Left ventricle myocardium inferior (tissue), 1 donor: ENCODE data around the gene TNFRSF14. TPM values are rescaled to one million over a fixed set of nuclear protein-coding genes. Genes with fewer than 3 reads are reported as not detected.

ENCODE experiments used
- DNase-seq: peaks from one replicate; pipeline ENCODE4 v3.0.0-alpha.2; 2020
- H3K27ac ChIP-seq: fragments of 200-600 bp; replicated peaks from 2 replicates; pipeline ENCODE4 v1.8.0; 2021
- H3K27me3 ChIP-seq: fragments of 200-600 bp; 2 replicates; pipeline ENCODE4 v1.8.0; 2021; ENCODE audit warnings: low read depth
- H3K36me3 ChIP-seq: fragments of 200-600 bp; 2 replicates; pipeline ENCODE4 v1.8.0; 2021
- H3K4me1 ChIP-seq: fragments of 200-600 bp; 2 replicates; pipeline ENCODE4 v1.8.0; 2021
- H3K4me3 ChIP-seq: fragments of 200-600 bp; 2 replicates; pipeline ENCODE4 v1.8.0; 2021; ENCODE audit warnings: mild to moderate bottlenecking, moderate library complexity
- H3K9me3 ChIP-seq: fragments of 200-600 bp; replicated peaks from 2 replicates; pipeline ENCODE4 v1.8.0; 2021
- CTCF ChIP-seq: fragments of 200-600 bp; IDR thresholded peaks from 2 replicates; pipeline ENCODE4 v1.8.0; 2021; ENCODE audit warnings: antibody characterized with exemption, mild to moderate bottlenecking, borderline replicate concordance
- intact Hi-C: fragments of 100-400 bp; cut with micrococcal nuclease; formaldehyde crosslinking; loops from one replicate; pipeline ENCODE4 v1.11.0; 2022
- total RNA-seq: library from RNA; stranded (reverse); fragmentation: NEBNext Ultra II Directional; extraction: Animal tissue kit (Norgen Biotek cat#: 25700); gene quantifications from one replicate; pipeline ENCODE4 v1.2.1, GENCODE V29; 2021
- donor health status: DM: no; HTN: yes; CAD: no; lungs with severe emphysema.

Gene TNFRSF14
- total RNA-seq, 1 donor from 2014 or later: 13.7 TPM

- peak overlapping the region; percentile 94 for H3K27ac ChIP-seq
These were observed 22.6 kb downstream of the TNFRSF14 start for GRCh38 chr1:2578758-2579118.

GRCh38 chr1:2580691-2581090 lies 24.5 kb downstream of the TNFRSF14 start:
- peaks cover 53% of the 10 kb centered on the region for H3K4me1 ChIP-seq
- TF ChIP-seq CTCF: no peak
- H3K27ac ChIP-seq: no peak overlapping the region
- H3K4me3 ChIP-seq: no peak overlapping the region
- H3K27me3 ChIP-seq: peaks cover 21% of the 10 kb centered on the region
- intact Hi-C loops: no loop called here
- DNase-seq: no peak
- no peaks in the 10 kb centered on the region for H3K9me3 ChIP-seq
- no peaks in the 10 kb centered on the region for H3K36me3 ChIP-seq

More at GRCh38 chr1:2578758-2579118, 22.6 kb downstream of the TNFRSF14 start:
- Histone ChIP-seq H3K4me3 (peak overlapping the region; percentile 49), H3K36me3 (no peaks in the 10 kb centered on the region), H3K27me3 (peaks cover 21% of the 10 kb centered on the region), H3K9me3 (peaks cover 3% of the 10 kb centered on the region), H3K4me1 (peaks cover 41% of the 10 kb centered on the region)
- DNase-seq: no peak
- intact Hi-C loops: no loop called here
- TF ChIP-seq CTCF: no peak

- no peak for DNase-seq
- no peak overlapping the region for H3K4me3 ChIP-seq
- TF ChIP-seq CTCF: no peak
- intact Hi-C loops: no loop called here
- peaks cover 51% of the 10 kb centered on the region for H3K4me1 ChIP-seq
- no peaks in the 10 kb centered on the region for H3K9me3 ChIP-seq
- H3K36me3 ChIP-seq: no peaks in the 10 kb centered on the region
- H3K27me3 ChIP-seq: peaks cover 21% of the 10 kb centered on the region
- H3K27ac ChIP-seq: no peak overlapping the region
These were observed 26.2 kb downstream of the TNFRSF14 start for GRCh38 chr1:2582391-2582790.

- H3K27me3 ChIP-seq: peaks cover 21% of the 10 kb centered on the region
- no peak for DNase-seq
- no peak for TF ChIP-seq CTCF
- H3K4me3 ChIP-seq: no peak overlapping the region
- H3K27ac ChIP-seq: no peak overlapping the region
- peaks cover 52% of the 10 kb centered on the region for H3K4me1 ChIP-seq
- no peaks in the 10 kb centered on the region for H3K36me3 ChIP-seq
- H3K9me3 ChIP-seq: no peaks in the 10 kb centered on the region
- intact Hi-C loops: no loop called here
These were observed 27.2 kb downstream of the TNFRSF14 start for GRCh38 chr1:2583331-2583791.

GRCh38 chr1:2583871-2584351 lies 27.7 kb downstream of the TNFRSF14 start:
- intact Hi-C loops: no loop called here
- Histone ChIP-seq H3K4me1 (peaks cover 48% of the 10 kb centered on the region), H3K27me3 (peaks cover 20% of the 10 kb centered on the region), H3K9me3 (no peaks in the 10 kb centered on the region), H3K27ac (no peak overlapping the region), H3K36me3 (peaks cover 3% of the 10 kb centered on the region), H3K4me3 (no peak overlapping the region)
- no peak for TF ChIP-seq CTCF
- DNase-seq: no peak
